ENCODE results near the gene PNMA6F.

Gene PNMA6F

DNA sequence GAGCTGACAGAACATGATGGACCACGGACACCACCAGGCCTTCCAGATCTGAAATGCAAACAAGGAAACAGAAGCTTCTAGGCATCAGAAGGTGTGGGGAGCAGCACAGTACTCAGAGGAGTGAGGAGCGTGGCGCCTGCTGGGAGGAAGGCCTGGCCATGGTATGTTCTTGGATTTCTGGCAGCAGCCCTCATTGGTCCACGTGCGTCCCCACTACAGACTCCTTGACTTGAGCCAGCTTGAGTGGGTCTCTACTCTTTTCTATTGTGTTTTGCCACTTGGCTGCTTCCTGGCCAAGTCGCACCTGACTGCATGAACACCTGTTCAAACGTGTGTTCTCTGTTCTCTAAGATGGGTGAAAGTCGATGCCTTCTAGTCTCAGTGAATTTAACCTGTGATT, 30.4 kb upstream of the PNMA6F start:
- Histone ChIP-seq H3K27me3 (replicated peaks; ENCODE audit: insufficient read depth, low read length) (no peaks in the 10 kb centered on the region), H3F3A (ENCODE audit: insufficient read depth, low read length) (no peaks in the 10 kb centered on the region), H3K27ac (ENCODE audit: low read length) (no peak overlapping the region), H3K4me3 (ENCODE audit: low read length) (no peak overlapping the region), H3K4me2 (ENCODE audit: low read depth, low read length) (no peak overlapping the region), H3K36me3 (replicated peaks; ENCODE audit: insufficient read depth, low read length) (no peaks in the 10 kb centered on the region), H3K4me1 (ENCODE audit: low read length) (no peaks in the 10 kb centered on the region), H3K9me2 (replicated peaks; ENCODE audit: insufficient read depth, low read length) (no peaks in the 10 kb centered on the region), H3K79me2 (ENCODE audit: low read length) (no peaks in the 10 kb centered on the region), H3K9ac (ENCODE audit: low read length) (no peak overlapping the region), H2AFZ (ENCODE audit: low read length) (no peak overlapping the region), H3K9me3 (replicated peaks; ENCODE audit: insufficient read depth, low read length) (no peaks in the 10 kb centered on the region), H4K20me1 (ENCODE audit: insufficient read depth, low read length) (no peaks in the 10 kb centered on the region)
- no peak for TF ChIP-seq EZH2 (optimal IDR thresholded peaks at IDR 0.05; ENCODE audit: low read depth, low read length)
- TF ChIP-seq EZH2phosphoT487 (IDR thresholded peaks at IDR 0.05; ENCODE audit: low read length): no peak
- TF ChIP-seq, protein P1, sequence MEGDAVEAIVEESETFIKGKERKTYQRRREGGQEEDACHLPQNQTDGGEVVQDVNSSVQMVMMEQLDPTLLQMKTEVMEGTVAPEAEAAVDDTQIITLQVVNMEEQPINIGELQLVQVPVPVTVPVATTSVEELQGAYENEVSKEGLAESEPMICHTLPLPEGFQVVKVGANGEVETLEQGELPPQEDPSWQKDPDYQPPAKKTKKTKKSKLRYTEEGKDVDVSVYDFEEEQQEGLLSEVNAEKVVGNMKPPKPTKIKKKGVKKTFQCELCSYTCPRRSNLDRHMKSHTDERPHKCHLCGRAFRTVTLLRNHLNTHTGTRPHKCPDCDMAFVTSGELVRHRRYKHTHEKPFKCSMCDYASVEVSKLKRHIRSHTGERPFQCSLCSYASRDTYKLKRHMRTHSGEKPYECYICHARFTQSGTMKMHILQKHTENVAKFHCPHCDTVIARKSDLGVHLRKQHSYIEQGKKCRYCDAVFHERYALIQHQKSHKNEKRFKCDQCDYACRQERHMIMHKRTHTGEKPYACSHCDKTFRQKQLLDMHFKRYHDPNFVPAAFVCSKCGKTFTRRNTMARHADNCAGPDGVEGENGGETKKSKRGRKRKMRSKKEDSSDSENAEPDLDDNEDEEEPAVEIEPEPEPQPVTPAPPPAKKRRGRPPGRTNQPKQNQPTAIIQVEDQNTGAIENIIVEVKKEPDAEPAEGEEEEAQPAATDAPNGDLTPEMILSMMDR (IDR thresholded peaks at IDR 0.05; ENCODE audit: low read length): no peak
- no peak for DNase-seq

GRCh38 chrX:153349952-153350351, 28.4 kb upstream of the PNMA6F start:
- Histone ChIP-seq H2AFZ (ENCODE audit: low read length) (no peak overlapping the region), H3F3A (ENCODE audit: insufficient read depth, low read length) (no peaks in the 10 kb centered on the region), H3K4me3 (ENCODE audit: low read length) (no peak overlapping the region), H4K20me1 (ENCODE audit: insufficient read depth, low read length) (no peaks in the 10 kb centered on the region), H3K4me1 (ENCODE audit: low read length) (no peaks in the 10 kb centered on the region), H3K79me2 (ENCODE audit: low read length) (no peaks in the 10 kb centered on the region), H3K27me3 (replicated peaks; ENCODE audit: insufficient read depth, low read length) (no peaks in the 10 kb centered on the region), H3K27ac (ENCODE audit: low read length) (no peak overlapping the region), H3K9me2 (replicated peaks; ENCODE audit: insufficient read depth, low read length) (no peaks in the 10 kb centered on the region), H3K9ac (ENCODE audit: low read length) (no peak overlapping the region), H3K36me3 (replicated peaks; ENCODE audit: insufficient read depth, low read length) (no peaks in the 10 kb centered on the region), H3K4me2 (ENCODE audit: low read depth, low read length) (no peak overlapping the region), H3K9me3 (replicated peaks; ENCODE audit: insufficient read depth, low read length) (no peaks in the 10 kb centered on the region)
- no peak for DNase-seq
- TF ChIP-seq EZH2phosphoT487 (IDR thresholded peaks at IDR 0.05; ENCODE audit: low read length) (no peak), EZH2 (optimal IDR thresholded peaks at IDR 0.05; ENCODE audit: low read depth, low read length) (no peak)
- TF ChIP-seq, protein P1 (IDR thresholded peaks at IDR 0.05; ENCODE audit: low read length): no peak

GRCh38 chrX:153348421-153348820, 26.9 kb upstream of the PNMA6F start:
- peaks cover 14% of the 10 kb centered on the region for H3K79me2 ChIP-seq (ENCODE audit: low read length)
- no peaks in the 10 kb centered on the region for H4K20me1 ChIP-seq (ENCODE audit: insufficient read depth, low read length)
- H3K4me3 ChIP-seq (ENCODE audit: low read length): no peak overlapping the region
- no peaks in the 10 kb centered on the region for H3K36me3 ChIP-seq (replicated peaks; ENCODE audit: insufficient read depth, low read length)
- no peak overlapping the region for H3K9ac ChIP-seq (ENCODE audit: low read length)
- H3K9me2 ChIP-seq (replicated peaks; ENCODE audit: insufficient read depth, low read length): no peaks in the 10 kb centered on the region
- H3K4me2 ChIP-seq (ENCODE audit: low read depth, low read length): no peak overlapping the region
- no peaks in the 10 kb centered on the region for H3K27me3 ChIP-seq (replicated peaks; ENCODE audit: insufficient read depth, low read length)
- H3K9me3 ChIP-seq (replicated peaks; ENCODE audit: insufficient read depth, low read length): no peaks in the 10 kb centered on the region
- DNase-seq: no peak
- no peaks in the 10 kb centered on the region for H3F3A ChIP-seq (ENCODE audit: insufficient read depth, low read length)
- no peak overlapping the region for H2AFZ ChIP-seq (ENCODE audit: low read length)
- H3K27ac ChIP-seq (ENCODE audit: low read length): no peak overlapping the region
- no peaks in the 10 kb centered on the region for H3K4me1 ChIP-seq (ENCODE audit: low read length)
- TF ChIP-seq EZH2phosphoT487 (IDR thresholded peaks at IDR 0.05; ENCODE audit: low read length): no peak
- TF ChIP-seq EZH2 (optimal IDR thresholded peaks at IDR 0.05; ENCODE audit: low read depth, low read length): no peak
- TF ChIP-seq, protein P1 (IDR thresholded peaks at IDR 0.05; ENCODE audit: low read length): no peak

All from MM.1S (cell line).